GM12878 (cell line): ENCODE data around the gene LRRIQ1.

Source experiments
- CHD1 ChIP-seq: IDR thresholded peaks from 2 replicates; pipeline ENCODE4 v1.6.1; 2012; ENCODE audit warnings: low read depth, low read length, improper control_type of control experiment
- CTCF ChIP-seq, 3 experiments: IDR thresholded peaks in 2 of 3; conservative IDR thresholded peaks in 1 of 3; 2 replicates each; pipeline ENCODE4 v1.5.1; 2011; ENCODE audit warnings: low read depth in 3 of 3, low read length in 3 of 3, mild to moderate bottlenecking in 3 of 3, control low read depth in 2 of 3, moderate library complexity in 2 of 3, inconsistent platforms in 1 of 3, mixed read lengths in 1 of 3; ENCODE audit not compliant: control insufficient read depth in 2 of 3, insufficient read depth in 1 of 3; ENCODE audit errors: extremely low read depth in 1 of 3
- E4F1 ChIP-seq: fragments of 450-650 bp; IDR thresholded peaks from 2 replicates; pipeline ENCODE4 v1.6.1; 2018; ENCODE audit warnings: borderline replicate concordance, mild to moderate bottlenecking; ENCODE audit not compliant: partially characterized antibody
- EZH2 ChIP-seq: IDR thresholded peaks from 2 replicates; pipeline ENCODE4 v1.6.1; 2012; ENCODE audit warnings: low read depth, mild to moderate bottlenecking, control low read depth, inconsistent platforms, low read length, borderline replicate concordance; ENCODE audit not compliant: control insufficient read depth
- GABPA ChIP-seq: IDR thresholded peaks from 2 replicates; pipeline ENCODE4 v1.6.1; 2014; ENCODE audit warnings: antibody characterized with exemption, low read depth, mild to moderate bottlenecking, inconsistent platforms
- KDM1A ChIP-seq: fragments of 200-600 bp; sonication (generic); IDR thresholded peaks from 2 replicates; pipeline ENCODE4 v1.6.1; 2016; ENCODE audit warnings: borderline replicate concordance
- NBN ChIP-seq: fragments of 450-650 bp; IDR thresholded peaks from 2 replicates; pipeline ENCODE4 v1.6.1; 2016
- POLR2A ChIP-seq: IDR thresholded peaks from 2 replicates; pipeline ENCODE4 v1.6.1; 2011; ENCODE audit warnings: low read depth, mild to moderate bottlenecking, low read length
- REST ChIP-seq: IDR thresholded peaks from 2 replicates; pipeline ENCODE4 v1.6.1; 2012; ENCODE audit warnings: mild to moderate bottlenecking, low read depth, low read length

- TF ChIP-seq KDM1A (no peak), CTCF (IDR thresholded peaks at IDR 0.05 in 2 of 3, conservative IDR thresholded peaks at IDR 0.05 in 1 of 3; ENCODE audit: control insufficient read depth in 2 of 3, extremely low read depth in 1 of 3, insufficient read depth in 1 of 3, low read depth in 3 of 3, low read length in 3 of 3) (no peak), NBN (no peak), EZH2 (no peak), CHD1 (no peak), GABPA (no peak), E4F1 (no peak), REST (no peak), POLR2A (no peak)
Measured at GRCh38 chr12:85092814-85093370, 56.7 kb downstream of the LRRIQ1 start.
